ENCODE results near the gene PLS3.

- no peak for TF ChIP-seq CTCF (IDR thresholded peaks at IDR 0.05)
- TF ChIP-seq POLR2A (IDR thresholded peaks at IDR 0.05), result no peak
These were observed 136.8 kb downstream of the PLS3 start for GRCh38 chrX:115697806-115698205.
